Ramos (cell line): ENCODE results near the gene FARSB.

Experiments used
- in situ Hi-C: fragments of 300-500 bp; cut with MboI; formaldehyde crosslinking; loops from one replicate; pipeline ENCODE4 v1.14.3; 2022; ENCODE audit warnings: low sequenced_read_pairs; ENCODE audit not compliant: unreplicated experiment

Gene FARSB

GRCh38 chr2:222655787-222656525 lies at the start of gene FARSB:
FARSB (minus strand) TSS chr2:222656092; CDS start chr2:222656073, 19 bp downstream.
- in situ Hi-C loops, result no loop called here

DNA sequence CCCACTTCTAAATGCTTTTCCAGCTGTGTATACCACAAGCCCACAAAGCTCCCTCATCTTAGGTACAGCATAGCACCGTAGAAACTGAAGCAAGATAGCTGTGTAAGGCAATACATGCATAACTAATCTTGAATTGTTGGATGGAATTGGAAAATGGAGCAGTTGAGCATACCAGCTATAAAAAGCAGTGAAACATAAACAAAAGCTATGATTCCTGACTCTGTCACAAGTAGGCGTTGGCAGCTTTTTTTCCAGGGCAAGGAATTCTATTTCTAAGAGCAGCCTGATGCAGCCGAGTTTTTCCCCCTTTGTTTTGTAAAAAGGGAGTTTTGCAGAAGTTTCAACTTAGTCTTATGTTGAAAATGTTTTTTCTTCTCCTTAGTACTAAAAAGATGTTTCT lies 48.0 kb upstream of the FARSB start:
- in situ Hi-C loops, result no loop called here

- in situ Hi-C loops, result no loop called here
Measured at GRCh38 chr2:222703091-222703490, 47.2 kb upstream of the FARSB start.

DNA sequence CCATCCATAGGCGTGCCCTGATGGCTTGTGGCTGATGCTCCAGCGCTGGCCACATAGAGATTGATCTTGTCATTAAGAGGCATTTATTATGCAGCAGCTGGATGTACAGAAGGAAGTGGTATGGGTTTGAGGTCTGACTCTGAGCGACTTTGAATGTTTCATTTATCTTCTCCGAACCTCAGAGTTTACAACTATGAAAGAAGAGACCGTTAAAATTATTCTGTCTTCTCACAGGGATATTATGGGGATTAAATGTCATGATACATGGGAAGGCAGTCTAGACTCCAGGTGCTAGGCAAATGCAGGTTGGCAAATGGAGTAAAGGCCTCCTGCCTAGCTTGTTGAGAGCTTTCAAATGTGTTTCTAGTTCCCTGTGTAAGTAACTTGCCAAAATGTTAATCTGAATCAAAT lies 45.8 kb upstream of the FARSB start:
- in situ Hi-C loops, result no loop called here

GRCh38 chr2:222701233-222701632 lies 45.3 kb upstream of the FARSB start:
- in situ Hi-C loops, result no loop called here

DNA sequence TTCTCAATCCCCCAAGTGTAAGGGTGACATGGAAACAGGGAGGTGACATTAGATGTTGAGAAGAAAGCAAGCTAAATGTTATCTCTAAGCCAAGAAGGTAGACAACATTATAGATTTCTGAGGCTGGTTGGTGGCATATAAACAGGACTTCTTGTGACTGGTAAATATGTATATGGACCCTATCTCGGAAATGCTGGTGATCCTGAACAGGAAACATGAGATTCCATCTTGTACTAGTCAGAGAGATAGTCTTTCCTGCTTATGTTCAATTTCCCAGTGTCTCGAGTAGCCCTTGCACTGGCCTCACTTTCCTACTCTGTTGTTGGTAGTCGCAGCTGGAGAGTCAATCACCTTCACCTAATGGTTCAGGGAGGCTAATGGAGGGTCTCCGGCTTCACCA lies 42.4 kb upstream of the FARSB start:
- in situ Hi-C loops, result loop anchor here (10.0 kb wide), 1 partner anchor 207 kb away; no protein-coding TSS in a partner anchor

DNA sequence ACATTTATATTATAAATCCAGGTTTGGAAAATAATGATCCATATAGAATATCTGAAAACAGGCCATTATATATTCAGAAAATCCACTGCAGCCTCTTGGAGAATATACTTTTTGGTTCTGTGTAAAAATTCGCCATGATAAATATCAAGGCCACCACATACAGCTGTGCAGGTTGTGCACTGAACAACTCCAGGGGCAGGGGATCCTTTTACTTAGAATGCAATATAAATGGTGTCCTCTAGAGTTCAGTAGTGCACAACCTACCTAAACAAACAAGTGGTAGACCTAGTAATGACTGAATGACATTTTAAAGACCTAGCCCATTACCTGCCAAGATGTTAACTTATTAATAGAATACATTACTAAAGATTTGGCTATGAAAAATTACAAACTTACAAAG lies 37.9 kb upstream of the FARSB start:
- in situ Hi-C loops, result loop anchor here (10.0 kb wide), 1 partner anchor 211 kb away; no protein-coding TSS in a partner anchor

GRCh38 chr2:222693413-222693812 lies 37.5 kb upstream of the FARSB start:
- in situ Hi-C loops, result loop anchor here (10.0 kb wide), 1 partner anchor 211 kb away; no protein-coding TSS in a partner anchor

GRCh38 chr2:222690564-222691200 lies 34.8 kb upstream of the FARSB start:
- in situ Hi-C loops, result loop anchor here (10.0 kb wide), 1 partner anchor 214 kb away; no protein-coding TSS in a partner anchor

- in situ Hi-C loops, result no loop called here
Measured at GRCh38 chr2:222689322-222689721, 33.4 kb upstream of the FARSB start.

- in situ Hi-C loops, result no loop called here
Measured at GRCh38 chr2:222688917-222689316, 33.0 kb upstream of the FARSB start.

DNA sequence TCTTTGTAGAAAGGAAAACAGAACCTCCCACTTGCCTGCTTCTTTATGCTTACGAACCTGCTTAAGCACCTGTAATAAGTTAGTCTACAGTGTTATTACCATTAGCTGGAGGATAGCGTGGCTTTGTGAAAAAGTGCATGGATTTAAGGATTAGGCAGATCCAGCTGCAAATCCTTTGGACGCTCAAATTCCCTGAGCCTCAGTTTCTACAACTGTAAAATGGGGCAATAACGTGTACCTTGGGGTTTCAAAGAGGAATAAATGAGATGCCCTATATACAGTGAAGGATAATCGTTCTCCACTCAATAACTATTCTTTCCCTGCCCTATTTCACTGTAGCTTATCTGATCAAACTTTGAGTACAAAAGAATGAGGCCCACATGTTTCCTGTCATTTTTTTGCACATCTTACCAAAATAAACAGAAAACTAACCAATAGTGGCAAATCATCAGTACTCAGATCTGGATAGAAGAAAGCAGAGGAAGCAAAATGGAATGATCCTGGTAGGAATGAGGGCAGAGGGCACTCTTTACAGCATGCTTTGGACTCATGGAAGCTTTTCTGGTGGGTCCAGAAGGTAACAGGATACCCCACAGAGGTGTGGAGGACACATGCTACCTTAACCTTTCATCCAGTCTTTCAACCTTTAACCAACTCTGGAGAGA lies 30.3 kb upstream of the FARSB start:
- in situ Hi-C loops, result no loop called here

GRCh38 chr2:222683805-222684204 lies 27.9 kb upstream of the FARSB start:
- in situ Hi-C loops, result no loop called here

DNA sequence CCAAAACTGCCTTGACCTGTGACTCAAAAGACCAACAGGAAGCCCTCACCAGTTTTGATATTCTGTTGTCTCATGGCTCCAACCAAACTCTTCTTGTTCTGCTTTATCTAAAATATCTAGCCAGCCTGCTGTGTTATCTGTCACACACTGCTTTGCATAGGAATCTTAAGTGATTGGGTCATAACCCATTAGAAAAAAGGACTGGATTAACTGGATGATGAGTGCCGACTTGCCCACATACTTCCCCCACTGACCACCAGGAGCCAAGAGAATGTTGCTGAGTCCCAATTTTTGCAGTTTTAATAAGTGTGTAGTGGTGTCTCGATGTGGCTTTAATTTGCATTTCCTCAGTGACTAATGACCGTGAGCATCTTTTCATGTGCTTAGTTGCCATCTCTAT lies 22.1 kb upstream of the FARSB start:
- in situ Hi-C loops, result no loop called here

- in situ Hi-C loops, result no loop called here
Measured at GRCh38 chr2:222673883-222674282, 18.0 kb upstream of the FARSB start.

DNA sequence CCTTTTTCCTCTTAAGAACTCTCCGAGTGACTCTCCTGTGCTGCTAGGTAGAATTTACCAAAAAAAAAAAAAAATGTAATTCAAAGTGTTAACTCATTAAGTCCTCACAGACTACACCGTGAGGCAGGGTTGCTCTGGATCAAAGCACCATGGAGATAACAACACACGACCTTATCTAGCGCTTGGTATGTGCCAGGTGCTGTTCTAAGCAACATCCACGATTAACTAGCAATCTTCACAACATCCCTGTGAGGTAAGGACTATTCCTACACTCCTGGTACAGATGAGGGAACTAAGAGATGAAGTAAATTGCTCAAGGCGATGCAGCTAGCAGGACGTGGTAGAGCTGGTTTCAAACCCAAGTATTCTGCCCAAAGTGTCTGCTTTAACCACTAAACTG lies 17.4 kb upstream of the FARSB start:
- in situ Hi-C loops, result no loop called here

- in situ Hi-C loops, result no loop called here
Measured at GRCh38 chr2:222672068-222672401, 16.1 kb upstream of the FARSB start.

DNA sequence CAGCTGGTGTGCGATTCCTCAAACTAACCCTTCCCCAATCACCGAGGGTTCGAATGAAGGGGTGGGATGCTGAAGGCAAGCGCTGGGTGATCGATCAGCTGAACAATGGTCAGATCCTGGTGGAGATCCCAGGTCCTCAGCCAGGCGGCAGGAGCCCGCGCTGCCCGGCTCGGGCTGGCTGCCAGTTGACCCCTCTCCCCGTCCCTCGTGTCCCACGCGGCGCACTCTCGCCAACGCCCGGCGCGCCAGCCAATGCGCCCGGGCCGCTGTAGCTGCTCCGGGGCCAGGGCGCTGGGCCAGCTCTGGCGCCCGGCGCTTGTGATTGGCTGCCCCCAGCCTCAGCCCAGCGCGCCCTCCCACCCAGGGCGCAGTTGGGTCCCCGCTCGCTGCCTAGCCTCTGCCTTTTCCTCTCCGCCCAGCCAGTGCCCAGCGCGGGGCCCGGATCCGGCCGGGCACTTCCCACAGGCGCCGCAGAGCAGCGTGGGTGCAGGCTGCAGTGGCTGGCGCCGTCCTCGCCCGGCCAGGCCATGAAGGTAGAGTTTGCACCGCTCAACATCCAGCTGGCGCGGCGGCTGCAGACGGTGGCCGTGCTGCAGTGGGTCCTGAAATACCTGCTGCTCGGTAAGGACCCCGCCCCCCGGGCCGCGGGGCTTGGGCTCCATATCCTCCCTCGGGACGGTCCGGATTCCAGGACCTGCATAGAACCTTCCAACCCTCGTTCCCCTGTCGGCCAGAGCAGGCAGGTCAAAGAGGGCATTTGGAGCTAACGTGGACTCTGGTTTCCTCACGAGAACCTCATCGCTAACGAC lies 15.6 kb upstream of the FARSB start, which contains the start of gene MOGAT1:
Gene MOGAT1, plus strand, starts transcription at position 400 of the 809 bp plus-strand sequence. Its CDS starts 128 bp downstream, at position 528.
- in situ Hi-C loops, result no loop called here

- in situ Hi-C loops, result no loop called here
Measured at GRCh38 chr2:222670191-222671038, 14.5 kb upstream of the FARSB start.
